ENCODE data around the gene MAP3K10.

Gene MAP3K10

GRCh38 chr19:40219721-40220276 is 28.6 kb downstream of the MAP3K10 start (continued):
- 0 out of 2 replicates have a peak, but pooled peaks have one; percentile 42 for TF ChIP-seq PRDM4 (tag by site-specific recombination; IDR thresholded peaks at IDR 0.05)
- TF ChIP-seq ZNF501 (tag by site-specific recombination; IDR thresholded peaks at IDR 0.05), result peak; percentile 87
- peak; percentile 94 for TF ChIP-seq ZSCAN23 (tag by site-specific recombination; IDR thresholded peaks at IDR 0.05)
- peak; percentile 76 for TF ChIP-seq PRDM10 (tag by site-specific recombination; IDR thresholded peaks at IDR 0.05)
- peak; percentile 100 for TF ChIP-seq ZNF24 (tag by site-specific recombination; IDR thresholded peaks at IDR 0.05)
- TF ChIP-seq ZNF785 (tag by site-specific recombination; IDR thresholded peaks at IDR 0.05), result no peak
- TF ChIP-seq INSM2 (tag by site-specific recombination; IDR thresholded peaks at IDR 0.05), result peak; percentile 85; the same call in 1 of the 2 replicates
- TF ChIP-seq EGR2 (tag by site-specific recombination; IDR thresholded peaks at IDR 0.05; ENCODE audit: low read depth), result peak; percentile 43
- peak; percentile 11; the same call in 1 of the 2 replicates for TF ChIP-seq OSR2 (tag by site-specific recombination; IDR thresholded peaks at IDR 0.05)
- peak; percentile 89 for TF ChIP-seq WT1 (tag by site-specific recombination; IDR thresholded peaks at IDR 0.05)
- TF ChIP-seq PRDM1 (tag by site-specific recombination; IDR thresholded peaks at IDR 0.05), result peak; percentile 47
- TF ChIP-seq ZNF114 (tag by site-specific recombination; IDR thresholded peaks at IDR 0.05), result no peak
- peak; percentile 98 for TF ChIP-seq ZBTB17 (tag by site-specific recombination; IDR thresholded peaks at IDR 0.05)
- peak; percentile 88 for TF ChIP-seq ZNF366 (tag by site-specific recombination; conservative IDR thresholded peaks at IDR 0.05)
- TF ChIP-seq ZEB2 (tag by site-specific recombination; IDR thresholded peaks at IDR 0.05), result peak; percentile 99
- TF ChIP-seq ZNF664 (tag by site-specific recombination; IDR thresholded peaks at IDR 0.05), result peak; percentile 82
- TF ChIP-seq HIC1 (tag by site-specific recombination; IDR thresholded peaks at IDR 0.05), result peak; percentile 94
- peak; percentile 97 for TF ChIP-seq KLF17 (tag by site-specific recombination; IDR thresholded peaks at IDR 0.05)
- TF ChIP-seq KLF16 (tag by site-specific recombination; IDR thresholded peaks at IDR 0.05), result 0 out of 2 replicates have a peak, but pooled peaks have one; percentile 44
- TF ChIP-seq ZNF10 (tag by site-specific recombination; IDR thresholded peaks at IDR 0.05), result peak; percentile 65; the same call in 1 of the 2 replicates
- peak; percentile 75 for TF ChIP-seq YY2 (tag by site-specific recombination; IDR thresholded peaks at IDR 0.05)
- TF ChIP-seq PATZ1 (tag by site-specific recombination; IDR thresholded peaks at IDR 0.05), result peak; percentile 91
- TF ChIP-seq ZNF394 (tag by site-specific recombination; IDR thresholded peaks at IDR 0.05; ENCODE audit: borderline replicate concordance), result peak; percentile 83
- peak; percentile 81 for TF ChIP-seq GLIS1 (tag by site-specific recombination; IDR thresholded peaks at IDR 0.05)
- TF ChIP-seq ZNF2 (tag by site-specific recombination; IDR thresholded peaks at IDR 0.05), result peak; percentile 85
- peak; percentile 90 for TF ChIP-seq ZNF639 (tag by site-specific recombination; IDR thresholded peaks at IDR 0.05)
